Suprapubic skin (tissue), 4 donors: ENCODE measurements around the gene NAP1L1. TPM values are rescaled to one million over a fixed set of nuclear protein-coding genes. Genes with fewer than 3 reads are reported as not detected.

ENCODE experiments used
- DNase-seq, 2 donors: peaks; one replicate each; pipeline ENCODE4 v3.0.0-alpha.2; 2019; ENCODE audit warnings: low spot score in 2 of 2
- H3K27ac ChIP-seq: fragments of 200-600 bp; sonication (generic); one replicate; pipeline ENCODE4 v1.5.1; 2019
- H3K27me3 ChIP-seq: fragments of 200-600 bp; sonication (generic); one replicate; pipeline ENCODE4 v1.5.1; 2019
- H3K36me3 ChIP-seq: fragments of 200-600 bp; sonication (generic); one replicate; pipeline ENCODE4 v1.5.1; 2019
- H3K4me1 ChIP-seq: fragments of 200-600 bp; sonication (generic); one replicate; pipeline ENCODE4 v1.5.1; 2019
- H3K4me3 ChIP-seq: fragments of 200-600 bp; sonication (generic); one replicate; pipeline ENCODE4 v1.5.1; 2019; ENCODE audit warnings: mild to moderate bottlenecking
- H3K9me3 ChIP-seq: fragments of 200-600 bp; sonication (generic); one replicate; pipeline ENCODE4 v1.5.1; 2019
- EP300 ChIP-seq: sonication (generic); formaldehyde crosslinking; IDR thresholded peaks from one replicate; pipeline ENCODE4 v1.6.1; 2017; ENCODE audit warnings: antibody characterized with exemption
- POLR2A ChIP-seq, 2 donors: fragments of 450-650 bp; IDR thresholded peaks; one replicate each; pipeline ENCODE4 v1.6.1; 2017; ENCODE audit warnings: antibody characterized with exemption in 2 of 2, mild to moderate bottlenecking in 2 of 2, moderate library complexity in 2 of 2
- POLR2AphosphoS5 ChIP-seq, 3 donors: sonication (generic); formaldehyde crosslinking; IDR thresholded peaks; one replicate each; pipeline ENCODE4 v1.6.1; 2017; ENCODE audit warnings: antibody characterized with exemption in 3 of 3
- WGBS: methylation state at CpG from one replicate; pipeline ENCODE4 v1.1.5; 2018; 5-methylcytosine and 5-hydroxymethylcytosine counted together
- total RNA-seq, 4 donors: library from RNA; depleted of rRNA; stranded (reverse); fragments of >200 nt; gene quantifications; one replicate each; pipeline ENCODE4 v1.1.0, GENCODE V29; 2016
- TF ChIP-seq, protein P1 (sequence below), 2 donors: fragments of 200-600 bp in 1 of 2; fragments of 450-650 bp in 1 of 2; sonication (generic) in 1 of 2; IDR thresholded peaks; one replicate each; pipeline ENCODE4 v1.5.1; 2016 to 2019; ENCODE audit warnings: antibody characterized with exemption in 2 of 2, mild to moderate bottlenecking in 1 of 2, moderate library complexity in 1 of 2

Gene NAP1L1
- total RNA-seq, 4 donors from 2014 or later, result 159 to 243 (median 186) TPM

GRCh38 chr12:76049575-76050251, 34.8 kb downstream of the NAP1L1 start:
- no peak overlapping the region for H3K4me3 ChIP-seq
- no peaks in the 10 kb centered on the region for H3K9me3 ChIP-seq
- H3K27ac ChIP-seq, result no peak overlapping the region
- no peaks in the 10 kb centered on the region for H3K27me3 ChIP-seq
- peaks cover 55% of the 10 kb centered on the region for H3K36me3 ChIP-seq
- no peaks in the 10 kb centered on the region for H3K4me1 ChIP-seq
- WGBS, result 91% methylated on average over 4 of the region's 4 CpGs
- TF ChIP-seq POLR2AphosphoS5 (IDR thresholded peaks at IDR 0.05) (no peak), POLR2A (IDR thresholded peaks at IDR 0.05) (no peak), EP300 (no peak)
- TF ChIP-seq, protein P1, sequence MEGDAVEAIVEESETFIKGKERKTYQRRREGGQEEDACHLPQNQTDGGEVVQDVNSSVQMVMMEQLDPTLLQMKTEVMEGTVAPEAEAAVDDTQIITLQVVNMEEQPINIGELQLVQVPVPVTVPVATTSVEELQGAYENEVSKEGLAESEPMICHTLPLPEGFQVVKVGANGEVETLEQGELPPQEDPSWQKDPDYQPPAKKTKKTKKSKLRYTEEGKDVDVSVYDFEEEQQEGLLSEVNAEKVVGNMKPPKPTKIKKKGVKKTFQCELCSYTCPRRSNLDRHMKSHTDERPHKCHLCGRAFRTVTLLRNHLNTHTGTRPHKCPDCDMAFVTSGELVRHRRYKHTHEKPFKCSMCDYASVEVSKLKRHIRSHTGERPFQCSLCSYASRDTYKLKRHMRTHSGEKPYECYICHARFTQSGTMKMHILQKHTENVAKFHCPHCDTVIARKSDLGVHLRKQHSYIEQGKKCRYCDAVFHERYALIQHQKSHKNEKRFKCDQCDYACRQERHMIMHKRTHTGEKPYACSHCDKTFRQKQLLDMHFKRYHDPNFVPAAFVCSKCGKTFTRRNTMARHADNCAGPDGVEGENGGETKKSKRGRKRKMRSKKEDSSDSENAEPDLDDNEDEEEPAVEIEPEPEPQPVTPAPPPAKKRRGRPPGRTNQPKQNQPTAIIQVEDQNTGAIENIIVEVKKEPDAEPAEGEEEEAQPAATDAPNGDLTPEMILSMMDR (IDR thresholded peaks at IDR 0.05), result no peak
- DNase-seq, result no peak

DNA sequence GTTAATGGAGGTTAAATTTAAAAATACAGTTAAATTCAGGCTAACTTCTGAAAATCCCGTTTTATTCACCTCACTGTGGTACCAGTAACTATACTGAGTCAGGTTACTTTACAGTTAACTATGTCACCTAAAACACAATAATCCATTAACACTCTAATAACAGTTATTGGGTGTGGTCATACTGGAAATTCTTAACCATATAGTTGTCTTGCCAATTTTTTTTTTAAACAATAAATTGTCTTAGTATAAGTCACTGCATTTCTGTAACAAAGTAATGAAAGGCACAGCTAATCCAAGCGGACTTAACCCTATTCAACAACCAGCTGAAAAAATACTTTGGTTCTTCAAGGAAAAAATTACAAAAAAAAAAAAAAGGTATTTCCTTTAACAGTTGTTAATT, 36.7 kb downstream of the NAP1L1 start:
- Histone ChIP-seq H3K4me1 (no peaks in the 10 kb centered on the region), H3K27me3 (no peaks in the 10 kb centered on the region), H3K9me3 (no peaks in the 10 kb centered on the region), H3K36me3 (peaks cover 38% of the 10 kb centered on the region), H3K4me3 (no peak overlapping the region), H3K27ac (no peak overlapping the region)
- DNase-seq, result no peak
- TF ChIP-seq, protein P1 (IDR thresholded peaks at IDR 0.05), result no peak
- TF ChIP-seq POLR2A (IDR thresholded peaks at IDR 0.05), result no peak
- no peak for TF ChIP-seq POLR2AphosphoS5 (IDR thresholded peaks at IDR 0.05)
- TF ChIP-seq EP300, result no peak
- 73% methylated on average over 2 of the region's 2 CpGs for WGBS

- Histone ChIP-seq H3K4me3 (no peak overlapping the region), H3K4me1 (no peaks in the 10 kb centered on the region), H3K27ac (no peak overlapping the region), H3K36me3 (peaks cover 32% of the 10 kb centered on the region), H3K27me3 (no peaks in the 10 kb centered on the region), H3K9me3 (no peaks in the 10 kb centered on the region)
- WGBS, result 91% methylated on average over 2 of the region's 2 CpGs
- DNase-seq, result no peak
- TF ChIP-seq POLR2AphosphoS5 (IDR thresholded peaks at IDR 0.05) (no peak), POLR2A (IDR thresholded peaks at IDR 0.05) (no peak), EP300 (no peak)
- TF ChIP-seq, protein P1 (IDR thresholded peaks at IDR 0.05), result no peak
These were observed 37.4 kb downstream of the NAP1L1 start for GRCh38 chr12:76047060-76047459.

DNA sequence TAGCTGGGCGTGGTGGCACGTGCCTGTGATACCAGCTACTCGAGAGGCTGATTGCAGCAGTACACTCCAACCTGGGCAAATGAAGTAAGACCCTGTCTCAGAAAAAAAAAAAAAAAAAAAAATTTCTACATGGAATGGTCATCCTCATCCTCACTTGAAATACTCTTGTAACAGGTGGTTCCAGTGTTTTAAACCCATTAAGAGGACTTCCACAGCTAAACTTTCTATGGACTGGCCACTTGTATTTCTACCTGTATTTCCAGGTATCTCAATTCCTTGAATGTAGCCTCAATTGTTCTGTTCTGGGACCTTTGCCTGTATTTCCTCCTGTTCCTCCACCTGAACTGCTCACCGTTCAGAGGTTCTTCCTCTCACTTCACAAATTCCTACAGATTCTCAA, 41.1 kb downstream of the NAP1L1 start:
- no peak for DNase-seq
- no peaks in the 10 kb centered on the region for H3K27me3 ChIP-seq
- H3K4me3 ChIP-seq, result no peak overlapping the region
- no peaks in the 10 kb centered on the region for H3K9me3 ChIP-seq
- WGBS, result 94% methylated on average over 4 of the region's 4 CpGs
- no peak for TF ChIP-seq POLR2AphosphoS5 (IDR thresholded peaks at IDR 0.05)
- TF ChIP-seq, protein P1 (IDR thresholded peaks at IDR 0.05), result no peak
- no peak for TF ChIP-seq EP300
- TF ChIP-seq POLR2A (IDR thresholded peaks at IDR 0.05), result no peak
- no peaks in the 10 kb centered on the region for H3K4me1 ChIP-seq
- peaks cover 4% of the 10 kb centered on the region for H3K36me3 ChIP-seq
- H3K27ac ChIP-seq, result no peak overlapping the region

DNA sequence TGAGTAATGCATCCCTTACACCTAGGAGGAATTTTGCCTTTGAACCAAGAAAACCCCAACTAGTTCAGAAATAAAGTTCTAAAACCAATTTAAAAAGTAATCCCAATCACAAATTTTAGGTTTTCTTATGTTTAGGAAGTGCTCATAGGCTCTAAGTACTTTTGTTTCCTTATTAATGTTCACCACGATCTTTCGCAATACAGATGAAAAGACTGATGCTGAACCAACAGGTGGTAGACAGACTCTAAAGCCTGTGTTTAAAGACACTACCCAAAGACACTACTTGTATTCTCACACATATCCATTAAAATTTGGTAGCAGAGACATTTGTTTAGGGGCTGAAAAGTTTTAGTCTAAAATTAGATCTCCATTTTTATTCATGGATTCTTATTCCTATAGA, 42.3 kb downstream of the NAP1L1 start:
- TF ChIP-seq POLR2A (IDR thresholded peaks at IDR 0.05), result no peak
- no peak for TF ChIP-seq EP300
- TF ChIP-seq POLR2AphosphoS5 (IDR thresholded peaks at IDR 0.05), result no peak
- TF ChIP-seq, protein P1 (IDR thresholded peaks at IDR 0.05), result no peak
- 80% methylated on average over 2 of the region's 2 CpGs for WGBS
- Histone ChIP-seq H3K9me3 (no peaks in the 10 kb centered on the region), H3K27me3 (no peaks in the 10 kb centered on the region), H3K4me3 (no peak overlapping the region), H3K27ac (no peak overlapping the region), H3K4me1 (peaks cover 4% of the 10 kb centered on the region), H3K36me3 (no peaks in the 10 kb centered on the region)
- no peak for DNase-seq
